HFFc6 (cell line): ENCODE measurements around the gene BAD. TPM values are rescaled to one million over a fixed set of nuclear protein-coding genes. Genes with fewer than 3 reads are reported as not detected.

Experiments used
- DNase-seq: peaks from one replicate; pipeline ENCODE4 v3.0.0-alpha.2; 2018
- H3K27ac Mint-ChIP-seq: 2 replicates; pipeline ENCODE4 v1.8.0; 2020; ENCODE audit warnings: mild to moderate bottlenecking, mixed read lengths
- H3K27me3 Mint-ChIP-seq: 2 replicates; pipeline ENCODE4 v1.8.0; 2021; ENCODE audit warnings: mild to moderate bottlenecking, moderate library complexity, mixed read lengths; ENCODE audit not compliant: insufficient read depth
- H3K36me3 Mint-ChIP-seq: 2 replicates; pipeline ENCODE4 v1.8.0; 2021; ENCODE audit warnings: low read depth, mixed read lengths
- H3K4me1 Mint-ChIP-seq: 2 replicates; pipeline ENCODE4 v1.8.0; 2020; ENCODE audit warnings: low read depth, mixed read lengths
- H3K4me3 Mint-ChIP-seq: 2 replicates; pipeline ENCODE4 v1.8.0; 2020; ENCODE audit warnings: mild to moderate bottlenecking, moderate library complexity, mixed read lengths
- H3K9me3 Mint-ChIP-seq: 2 replicates; pipeline ENCODE4 v1.8.0; 2020; ENCODE audit warnings: mild to moderate bottlenecking, mixed read lengths
- total RNA-seq, 6 experiments: library from RNA; stranded (reverse); fragmentation: NEBNext Ultra II Directional; extraction: Animal tissue kit (Norgen Biotek cat#: 25700); gene quantifications; 2 replicates in 1 of 6; 3 replicates in 5 of 6; pipeline ENCODE4 v1.2.3, GENCODE V29; 2021
- TF ChIP-seq, protein P1 (sequence below): fragments of 200-600 bp; sonication (generic); IDR thresholded peaks from 2 replicates; pipeline ENCODE4 v1.5.0; 2021; ENCODE audit warnings: antibody characterized with exemption, mild to moderate bottlenecking

Gene BAD
- total RNA-seq, 6 experiments from 2014 or later = 65.9 to 75.0 (median 68.8) TPM

DNA sequence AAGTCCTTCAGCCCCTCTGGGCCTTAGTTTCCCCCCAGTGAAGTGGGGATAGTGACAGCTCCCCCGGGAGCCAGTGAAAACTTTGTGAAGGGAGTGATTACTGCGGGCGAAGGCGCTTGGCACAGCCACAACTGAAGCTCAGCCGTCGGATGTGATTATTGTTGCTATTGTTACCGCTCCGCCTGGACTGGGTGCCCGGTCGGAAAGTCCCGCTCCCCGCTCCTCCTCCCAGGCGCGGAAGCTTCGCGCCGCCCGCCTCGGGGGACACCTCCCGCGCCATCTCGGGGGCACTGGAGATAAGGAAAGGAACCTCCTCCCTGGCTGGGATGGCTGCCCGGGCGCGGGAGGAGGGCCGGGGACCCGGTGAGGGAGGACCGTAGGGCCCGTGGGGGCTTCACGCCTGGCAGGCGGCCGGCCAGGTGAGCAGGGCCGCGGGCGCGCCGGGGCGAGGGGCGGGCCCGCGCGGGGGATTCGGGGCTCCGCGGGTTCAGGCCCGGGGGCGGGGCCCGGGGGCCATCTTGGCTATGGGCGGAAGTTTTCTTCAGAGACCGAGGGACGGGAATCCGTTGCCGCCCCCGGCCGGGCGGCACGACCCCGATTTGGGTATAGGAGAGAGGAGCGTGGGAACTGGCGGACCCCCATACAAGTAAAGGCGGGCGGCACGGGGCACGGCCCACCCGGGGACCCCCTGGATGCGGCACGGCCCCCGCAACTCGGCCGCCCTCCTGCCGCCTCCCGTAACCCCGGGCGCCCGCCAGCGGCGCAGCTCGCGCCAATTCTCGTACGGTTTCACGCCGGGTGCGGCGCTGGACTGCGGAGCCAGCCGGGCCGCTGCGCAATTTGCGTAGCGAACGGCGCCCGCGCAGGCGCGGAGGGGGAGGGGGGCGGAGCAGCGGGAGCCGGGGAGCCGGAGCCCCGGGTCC, 758 bp upstream of the BAD start, which contains the start of gene GPR137:
Gene GPR137, plus strand, starts transcription at position 887 of the 923 bp plus-strand sequence. CDS start 677 bp downstream, outside the sequence.
- Mint-ChIP-seq H3K9me3 (no peaks in the 10 kb centered on the region), H3K4me1 (peaks cover 23% of the 10 kb centered on the region), H3K36me3 (peaks cover 7% of the 10 kb centered on the region), H3K27me3 (peaks cover 12% of the 10 kb centered on the region), H3K27ac (peak within 1 kb of the TSS; percentile 90), H3K4me3 (peak within 1 kb of the TSS; percentile 88)
- peak; percentile 48 for DNase-seq
- TF ChIP-seq, protein P1, sequence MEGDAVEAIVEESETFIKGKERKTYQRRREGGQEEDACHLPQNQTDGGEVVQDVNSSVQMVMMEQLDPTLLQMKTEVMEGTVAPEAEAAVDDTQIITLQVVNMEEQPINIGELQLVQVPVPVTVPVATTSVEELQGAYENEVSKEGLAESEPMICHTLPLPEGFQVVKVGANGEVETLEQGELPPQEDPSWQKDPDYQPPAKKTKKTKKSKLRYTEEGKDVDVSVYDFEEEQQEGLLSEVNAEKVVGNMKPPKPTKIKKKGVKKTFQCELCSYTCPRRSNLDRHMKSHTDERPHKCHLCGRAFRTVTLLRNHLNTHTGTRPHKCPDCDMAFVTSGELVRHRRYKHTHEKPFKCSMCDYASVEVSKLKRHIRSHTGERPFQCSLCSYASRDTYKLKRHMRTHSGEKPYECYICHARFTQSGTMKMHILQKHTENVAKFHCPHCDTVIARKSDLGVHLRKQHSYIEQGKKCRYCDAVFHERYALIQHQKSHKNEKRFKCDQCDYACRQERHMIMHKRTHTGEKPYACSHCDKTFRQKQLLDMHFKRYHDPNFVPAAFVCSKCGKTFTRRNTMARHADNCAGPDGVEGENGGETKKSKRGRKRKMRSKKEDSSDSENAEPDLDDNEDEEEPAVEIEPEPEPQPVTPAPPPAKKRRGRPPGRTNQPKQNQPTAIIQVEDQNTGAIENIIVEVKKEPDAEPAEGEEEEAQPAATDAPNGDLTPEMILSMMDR = no peak; the same call in 1 of the 2 replicates

DNA sequence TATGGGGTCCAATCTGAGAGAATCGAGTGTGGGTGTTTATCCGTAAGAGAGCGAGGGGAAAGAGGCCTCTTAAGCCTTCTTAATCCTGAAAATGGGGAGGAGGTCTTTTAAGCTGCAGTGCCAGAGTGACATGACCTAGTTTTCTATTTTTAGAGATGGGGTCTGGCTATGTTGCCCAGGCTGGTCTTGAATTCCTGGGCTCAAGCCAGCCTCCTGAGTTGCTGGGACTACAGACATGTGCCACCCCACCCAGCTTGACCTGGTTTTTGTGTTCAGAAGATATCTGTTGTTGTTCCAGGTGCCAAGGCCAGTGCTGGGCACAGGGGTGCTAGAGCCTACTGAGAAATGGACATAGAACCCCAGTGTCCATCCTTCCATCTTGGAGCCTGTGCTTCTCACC, 1.4 kb downstream of the BAD start:
- H3K27ac Mint-ChIP-seq = no peak overlapping the region; the same call in 1 of the 2 replicates
- H3K4me3 Mint-ChIP-seq = peak overlapping the region; percentile 88
- DNase-seq = no peak
- H3K27me3 Mint-ChIP-seq = peaks cover 5% of the 10 kb centered on the region
- TF ChIP-seq, protein P1 = no peak
- peaks cover 13% of the 10 kb centered on the region for H3K36me3 Mint-ChIP-seq
- H3K4me1 Mint-ChIP-seq = peaks cover 23% of the 10 kb centered on the region
- H3K9me3 Mint-ChIP-seq = no peaks in the 10 kb centered on the region

DNA sequence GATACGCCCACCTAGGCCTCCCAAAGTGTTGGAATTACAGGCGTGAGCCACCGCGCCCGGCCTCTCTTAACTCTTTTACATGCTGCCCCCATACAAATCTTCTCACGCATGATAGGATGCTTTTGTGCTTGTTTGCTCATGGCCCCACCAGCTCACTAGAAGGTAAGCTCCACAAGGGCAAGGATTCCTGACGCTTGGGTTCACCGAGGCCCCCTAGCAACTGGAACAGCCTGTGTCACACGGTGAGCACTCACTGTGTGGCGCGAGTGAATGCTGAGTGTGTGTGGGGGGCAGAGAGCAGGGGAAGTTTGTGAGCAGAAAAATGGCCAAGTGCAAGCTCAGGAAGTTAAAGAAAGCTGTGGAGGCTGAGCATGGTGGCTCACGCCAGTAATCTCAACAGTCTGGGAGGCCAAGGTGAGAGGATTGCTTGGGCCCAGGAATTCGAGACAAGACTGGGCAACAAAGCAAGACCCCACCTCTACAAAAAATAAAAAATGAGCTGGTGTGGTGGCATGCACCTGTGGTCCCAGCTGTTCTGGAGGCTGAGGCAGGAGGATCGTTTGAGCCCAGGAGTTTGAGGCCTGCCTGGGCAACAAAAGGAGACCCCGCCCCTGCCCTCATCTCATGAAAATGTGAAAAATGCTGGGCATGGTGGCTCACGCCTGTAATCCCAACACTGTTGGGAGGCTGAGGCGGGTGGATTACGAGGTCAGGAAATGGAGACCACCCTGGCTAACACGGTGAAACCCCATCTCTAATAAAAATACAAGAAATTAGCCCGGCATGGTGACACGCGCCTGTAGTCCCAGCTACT, 2.3 kb downstream of the BAD start:
- peaks cover 5% of the 10 kb centered on the region for H3K27me3 Mint-ChIP-seq
- TF ChIP-seq, protein P1 = no peak
- no peaks in the 10 kb centered on the region for H3K9me3 Mint-ChIP-seq
- H3K27ac Mint-ChIP-seq = no peak overlapping the region
- peaks cover 23% of the 10 kb centered on the region for H3K4me1 Mint-ChIP-seq
- H3K4me3 Mint-ChIP-seq = no peak overlapping the region
- no peak for DNase-seq
- H3K36me3 Mint-ChIP-seq = peaks cover 13% of the 10 kb centered on the region

DNA sequence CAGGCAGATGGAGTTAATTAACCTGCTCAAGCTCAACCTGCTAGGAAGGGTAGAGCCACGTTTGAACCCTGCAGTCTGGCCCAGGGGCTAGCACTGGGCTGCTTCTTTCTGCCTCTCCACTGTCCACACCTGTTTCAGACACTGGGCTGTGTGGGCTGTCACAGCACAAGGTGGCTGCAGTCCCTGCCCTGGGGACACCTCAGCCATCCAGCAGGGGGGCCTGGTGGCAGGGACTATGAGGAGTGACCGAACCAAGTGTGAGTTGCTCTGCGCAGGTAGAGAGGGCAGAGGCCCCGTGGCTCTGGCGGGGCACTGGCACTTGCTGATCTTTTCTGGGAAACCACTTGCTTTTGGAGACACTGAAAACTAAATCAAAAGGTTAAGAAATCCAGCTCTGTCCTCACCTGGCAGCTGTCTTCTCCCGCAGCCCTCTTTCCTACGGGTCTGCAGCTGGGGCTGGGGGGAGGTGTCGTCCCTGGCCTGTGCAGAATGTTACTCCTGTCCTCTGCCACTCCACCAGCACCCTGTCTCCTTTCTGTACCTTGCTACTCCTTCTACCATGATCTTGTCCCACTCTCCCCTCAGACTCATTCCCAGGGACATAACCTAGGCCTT, 5.8 kb downstream of the BAD start:
- Mint-ChIP-seq H3K27me3 (peaks cover 5% of the 10 kb centered on the region), H3K4me3 (no peak overlapping the region), H3K27ac (no peak overlapping the region), H3K36me3 (peaks cover 13% of the 10 kb centered on the region), H3K4me1 (peaks cover 14% of the 10 kb centered on the region), H3K9me3 (no peaks in the 10 kb centered on the region)
- TF ChIP-seq, protein P1 = no peak
- DNase-seq = no peak
